Measurements from ENCODE around the gene CIAO2A.
"Not testable (repeated sequence)": the region's sequence is repeated elsewhere in the genome, so short reads cannot be mapped to it uniquely, and the experiment has no call there.

The CIAO2A gene

DNA sequence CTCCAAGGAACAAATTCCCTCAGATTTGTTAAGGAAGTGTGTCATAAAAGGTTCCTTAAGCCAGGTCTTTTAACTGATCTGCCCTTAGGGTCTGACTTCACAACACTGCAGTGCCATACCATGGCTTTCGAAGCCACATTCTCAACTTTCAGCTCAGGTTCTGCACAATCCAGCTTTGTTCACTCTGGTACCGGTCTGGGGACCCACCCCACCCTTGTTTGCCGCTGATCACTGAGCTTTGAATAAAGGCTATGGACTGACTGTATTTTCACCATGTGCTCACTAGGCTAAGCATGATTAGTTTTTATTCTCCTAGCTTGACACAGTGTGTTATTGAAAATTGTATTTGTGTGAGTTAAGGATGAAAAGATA lies 18.0 kb upstream of the CIAO2A start:
- no peak for FAIRE-seq

DNA sequence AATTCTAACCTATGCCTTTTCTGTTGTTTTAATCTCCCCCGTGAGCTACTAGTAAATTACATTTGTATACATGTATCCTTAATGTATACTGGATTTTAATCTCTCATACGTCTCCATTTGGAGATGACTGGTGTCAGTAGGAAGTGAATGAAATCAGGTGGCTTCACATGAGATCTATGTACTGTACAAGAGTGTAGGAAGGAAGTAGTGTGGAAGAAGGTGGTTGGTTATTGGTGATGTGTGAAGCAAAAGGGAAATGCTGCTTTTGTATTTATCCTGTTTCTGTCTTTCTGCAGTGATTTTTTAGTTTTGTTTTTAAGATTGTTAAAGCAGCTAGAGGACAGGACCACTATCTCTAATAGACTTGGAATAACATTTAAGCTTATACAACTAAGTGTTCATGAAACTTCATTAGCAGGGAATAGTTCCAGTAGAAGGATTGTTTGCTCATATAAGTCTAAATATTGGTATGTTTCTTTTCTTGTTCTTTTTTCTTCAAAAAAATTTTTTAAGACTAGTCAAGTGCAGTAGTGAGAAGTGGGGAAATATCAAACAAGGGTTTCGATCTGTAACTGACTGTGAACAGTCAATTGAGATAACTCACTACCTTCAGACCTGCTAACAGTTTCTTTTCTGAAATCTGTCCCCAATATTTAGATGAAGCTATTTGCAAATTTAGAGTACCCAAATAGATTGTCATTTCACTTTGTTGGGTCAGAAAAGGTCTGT lies 17.5 kb upstream of the CIAO2A start:
- FAIRE-seq = no peak

DNA sequence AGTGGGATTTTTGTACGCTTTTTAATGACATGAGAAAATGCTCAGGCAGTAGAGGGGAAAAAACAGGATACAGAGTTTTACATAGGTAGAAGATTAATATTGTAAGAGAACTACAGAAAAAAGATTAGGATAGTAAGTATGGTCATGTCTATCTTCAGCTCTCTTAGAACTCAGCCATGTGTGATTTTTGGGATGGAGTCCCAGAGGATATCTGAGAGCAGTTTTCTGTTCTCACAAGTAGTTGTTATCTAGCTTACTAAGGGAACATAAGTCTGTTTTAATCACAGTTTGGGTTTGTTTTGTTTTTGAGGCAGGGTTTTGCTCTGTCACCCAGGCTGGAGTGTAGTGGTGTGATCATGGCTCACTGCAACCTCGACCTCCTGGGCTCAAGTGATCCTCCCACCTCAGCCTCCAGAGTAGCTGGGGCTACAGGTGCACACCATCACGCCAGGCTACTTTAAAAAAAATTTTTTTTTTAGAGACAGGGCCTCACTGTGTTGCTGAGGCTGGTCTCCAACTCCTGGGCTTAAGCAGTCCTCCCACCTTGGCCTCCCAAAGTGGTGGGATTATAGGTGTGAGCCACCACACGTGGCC lies 16.6 kb upstream of the CIAO2A start:
- FAIRE-seq = not testable (repeated sequence)

DNA sequence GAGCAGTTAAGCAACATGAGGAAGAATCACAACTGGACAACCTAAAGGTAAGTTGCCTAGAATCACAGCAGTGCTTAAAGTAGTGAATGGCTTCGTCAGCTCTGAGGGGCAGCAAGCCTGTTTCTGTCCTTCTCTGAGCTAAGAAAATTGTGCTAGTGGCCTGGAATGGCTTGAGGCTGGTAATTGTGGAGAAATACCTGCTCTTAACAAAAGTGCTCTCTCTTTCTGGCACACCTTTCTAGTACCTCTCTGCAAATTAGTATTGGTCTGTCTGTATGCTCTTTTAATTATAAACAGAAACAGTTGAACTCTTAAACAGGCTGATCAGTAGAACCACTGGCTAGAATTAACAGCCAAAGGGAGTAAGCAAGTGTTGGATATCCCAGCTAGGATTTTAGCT lies 13.7 kb upstream of the CIAO2A start:
- no peak for FAIRE-seq

DNA sequence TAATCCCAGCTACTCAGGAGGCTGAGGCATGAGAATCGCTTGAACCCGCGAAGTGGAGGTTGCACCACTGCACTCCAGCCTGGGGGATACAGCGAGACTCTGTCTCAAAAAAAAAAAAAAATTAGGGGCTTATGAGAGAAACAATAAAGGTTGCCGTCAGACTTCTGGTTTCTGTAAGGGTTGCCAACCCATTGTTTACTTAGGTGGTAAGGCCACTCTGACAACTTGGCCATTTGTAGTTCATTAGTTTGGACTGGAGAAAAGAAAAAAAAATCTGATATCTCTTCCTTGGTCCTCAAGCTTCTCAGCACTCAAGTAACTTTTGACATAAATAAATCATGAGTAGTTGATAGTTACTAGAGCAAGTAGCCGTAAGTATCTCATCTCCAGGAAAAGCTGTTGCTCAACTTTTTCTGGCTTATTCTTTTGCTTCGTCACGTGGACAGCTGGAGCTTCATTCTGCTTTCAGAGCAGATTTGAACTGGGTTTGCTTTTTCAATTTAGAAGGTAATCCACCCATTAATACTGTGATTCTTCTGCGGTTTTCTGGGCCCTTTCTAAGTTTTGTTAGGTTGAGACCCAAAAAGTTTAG lies 11.6 kb upstream of the CIAO2A start:
- FAIRE-seq = no peak

DNA sequence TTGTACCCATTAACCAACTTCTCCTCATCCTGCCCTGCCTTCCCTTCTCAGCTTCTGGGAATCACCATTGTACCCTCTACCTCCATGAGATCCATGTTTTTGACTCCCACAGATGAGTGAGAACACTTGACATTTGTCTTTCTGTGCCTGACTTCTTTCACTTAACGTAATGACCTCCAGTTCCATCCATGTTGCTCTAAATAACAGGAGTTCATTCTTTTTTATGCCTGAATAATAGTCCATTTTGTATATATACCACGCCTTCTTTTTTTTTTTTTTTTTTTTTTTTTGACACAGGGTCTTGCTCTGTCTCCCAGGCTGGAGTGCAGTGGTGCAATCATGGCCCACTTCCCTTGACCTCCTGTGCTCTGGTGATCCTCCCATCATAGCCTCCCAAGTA lies 8.9 kb upstream of the CIAO2A start:
- FAIRE-seq = no peak

DNA sequence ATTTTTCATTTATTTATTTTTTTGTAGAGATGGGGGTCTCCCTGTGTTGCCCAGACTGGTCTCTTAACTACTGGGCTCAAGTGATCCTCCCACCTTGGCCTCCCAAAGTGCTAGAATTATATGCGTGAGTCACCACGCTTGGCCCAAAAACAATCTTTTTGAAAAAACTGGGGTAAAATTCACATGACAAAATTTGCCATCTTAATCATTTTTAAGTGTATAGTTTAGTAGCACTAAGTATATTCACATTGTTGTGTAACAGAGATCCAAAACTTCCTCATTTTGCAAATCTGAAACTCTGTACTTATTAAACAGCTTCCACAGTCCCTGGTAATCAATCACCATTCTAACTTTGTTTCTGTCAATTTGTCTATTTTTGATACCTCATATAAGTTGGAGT lies 7.3 kb upstream of the CIAO2A start:
- FAIRE-seq = no peak

DNA sequence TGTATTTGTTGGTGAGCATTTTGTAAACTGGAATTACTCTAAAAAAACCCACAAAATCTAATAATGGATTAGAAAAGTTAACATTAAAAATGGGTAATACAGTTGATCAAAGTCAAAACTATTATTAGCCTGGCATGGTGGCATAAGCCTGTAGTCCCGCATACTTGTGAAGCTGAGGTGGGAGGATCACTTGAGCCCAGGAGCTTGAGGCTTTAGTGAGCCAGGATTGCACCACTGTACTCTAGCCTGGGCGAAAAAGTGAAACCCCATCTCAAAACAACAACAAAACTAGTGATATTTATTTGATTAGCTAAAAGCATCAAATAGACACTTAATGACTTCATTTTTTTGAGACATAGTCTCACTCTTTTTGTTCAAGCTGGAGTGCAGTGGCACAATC lies 5.7 kb upstream of the CIAO2A start:
- no peak for FAIRE-seq

DNA sequence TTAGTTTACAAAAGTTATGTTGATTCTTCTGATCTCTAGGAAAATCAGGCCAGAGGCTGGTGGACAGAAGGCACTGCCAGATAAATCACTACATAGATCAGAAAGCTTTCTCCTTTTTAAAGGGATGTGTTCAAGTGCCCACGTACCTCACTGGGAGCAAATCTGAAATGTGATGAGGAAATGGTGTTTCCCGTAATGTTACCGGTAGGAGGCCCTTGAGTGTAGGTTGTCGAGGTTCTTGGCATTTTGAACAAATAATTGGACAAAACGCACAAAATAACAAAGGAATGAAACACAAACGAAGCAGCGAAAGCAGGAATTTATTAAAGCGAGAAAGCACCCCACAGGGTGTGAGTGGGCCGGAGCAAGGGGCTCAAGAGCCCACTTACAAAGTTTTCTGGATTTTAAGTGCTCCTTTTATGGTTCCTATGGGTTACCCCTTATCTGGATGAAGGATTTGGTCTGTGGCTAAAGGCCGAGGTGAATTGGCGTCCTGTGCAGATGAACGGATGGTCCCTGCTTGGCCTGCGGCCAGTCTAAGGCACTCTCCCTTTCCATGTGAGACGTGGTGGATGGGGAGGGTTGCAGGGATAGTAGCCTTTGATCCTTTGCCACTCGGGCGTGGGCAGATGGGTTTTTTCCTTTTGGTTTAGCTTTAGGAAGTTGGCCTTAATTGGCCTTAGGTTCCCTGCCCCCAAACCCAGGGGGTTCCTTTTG lies 3.2 kb upstream of the CIAO2A start:
- no peak for FAIRE-seq

DNA sequence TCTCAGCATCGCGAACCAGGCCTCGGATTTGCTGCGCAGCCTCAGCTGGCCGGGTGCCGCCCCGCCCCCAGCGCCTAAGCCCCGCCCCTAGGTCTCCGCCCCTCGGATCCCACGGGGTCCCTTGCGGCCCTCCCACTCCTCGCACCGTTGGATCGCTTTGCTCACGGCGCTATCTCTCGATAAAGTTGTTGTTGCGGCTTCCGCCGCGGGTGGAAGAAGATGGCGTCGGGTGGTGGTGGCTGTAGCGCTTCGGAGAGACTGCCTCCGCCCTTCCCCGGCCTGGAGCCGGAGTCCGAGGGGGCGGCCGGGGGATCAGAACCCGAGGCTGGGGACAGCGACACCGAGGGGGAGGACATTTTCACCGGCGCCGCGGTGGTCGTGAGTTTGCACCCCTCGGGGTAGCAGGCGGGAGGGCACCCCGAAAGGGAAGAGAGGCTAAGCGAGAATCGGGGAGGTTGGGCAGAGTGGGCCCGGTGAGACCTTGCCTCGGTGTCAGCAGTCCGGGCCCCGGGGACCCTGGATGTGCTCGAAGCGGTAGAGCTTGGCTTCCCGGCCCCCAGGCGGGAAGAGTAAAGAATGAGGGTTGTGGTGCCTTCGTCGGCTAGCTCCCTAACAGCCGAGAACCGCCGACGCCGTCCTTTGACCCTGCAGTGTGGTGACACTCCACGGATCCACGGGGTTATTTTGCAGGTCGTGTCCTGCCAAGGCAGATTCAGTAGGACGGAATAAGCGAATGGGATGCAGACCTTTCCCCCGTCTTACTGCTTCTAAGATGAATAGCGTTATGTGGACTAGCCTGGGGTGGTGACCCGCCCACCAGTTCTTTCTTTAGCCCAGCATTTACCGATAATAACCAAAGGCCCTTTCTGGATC lies 2.4 kb upstream of the CIAO2A start, which contains the start of gene SNX1:
Gene SNX1 (plus strand): TSS at position 188 of the 873 bp plus-strand sequence. CDS start 32 bp downstream, at position 220.
- FAIRE-seq = no peak

DNA sequence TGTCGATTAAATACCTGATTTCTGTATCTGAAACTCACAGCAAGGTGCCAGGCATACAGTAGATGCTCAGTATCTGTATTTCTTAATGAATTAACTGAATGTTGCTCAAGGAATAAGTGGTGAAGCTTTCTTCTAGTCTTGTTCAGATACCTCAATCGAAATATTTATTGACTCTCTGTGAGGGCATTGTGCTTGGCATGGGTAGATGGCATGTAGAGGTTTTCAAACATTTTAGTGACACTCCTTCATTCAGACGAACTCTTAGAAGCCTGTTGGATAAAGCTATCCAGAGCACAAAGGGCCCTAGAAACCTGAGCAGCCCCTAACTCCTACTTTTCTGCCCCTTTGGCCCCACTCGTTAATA lies 1.8 kb upstream of the CIAO2A start:
- no peak for FAIRE-seq

DNA sequence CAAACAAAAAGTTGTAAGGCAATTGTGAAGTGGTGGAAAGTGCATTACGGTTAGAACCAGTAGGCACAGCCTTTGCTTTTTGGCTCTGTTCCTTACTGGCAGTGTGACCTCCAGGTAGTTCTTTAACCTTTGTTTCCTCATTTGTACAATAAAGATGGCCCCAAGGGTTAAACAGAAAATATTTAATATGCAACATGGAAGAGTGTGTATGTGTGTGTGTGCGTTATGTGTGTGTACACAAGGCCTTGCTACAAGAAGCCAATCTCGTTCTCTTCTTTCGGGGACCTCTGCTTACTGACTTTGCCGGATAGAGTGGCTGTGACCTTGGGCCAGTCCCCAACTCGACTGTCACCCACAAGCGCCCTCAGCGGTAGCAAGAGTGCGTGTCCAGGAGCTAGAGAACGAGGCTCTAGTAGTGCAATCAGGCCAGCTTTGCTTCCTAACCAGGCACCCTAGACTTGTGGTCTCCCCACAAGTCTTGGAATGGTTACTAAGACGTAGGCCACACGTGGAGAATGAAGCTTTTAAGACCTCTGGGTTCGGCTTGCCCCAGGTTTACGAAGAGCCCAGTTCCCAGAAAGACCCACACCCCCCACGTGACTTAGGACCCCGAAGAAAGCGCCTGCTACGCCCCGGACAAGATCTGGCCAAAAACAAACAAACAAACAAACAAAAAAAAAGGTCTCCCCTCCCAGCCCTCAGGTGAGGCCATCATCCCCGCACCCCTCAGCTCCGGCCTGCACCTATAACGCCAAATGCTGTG lies 593 bp downstream of the CIAO2A start:
- no peak for FAIRE-seq

DNA sequence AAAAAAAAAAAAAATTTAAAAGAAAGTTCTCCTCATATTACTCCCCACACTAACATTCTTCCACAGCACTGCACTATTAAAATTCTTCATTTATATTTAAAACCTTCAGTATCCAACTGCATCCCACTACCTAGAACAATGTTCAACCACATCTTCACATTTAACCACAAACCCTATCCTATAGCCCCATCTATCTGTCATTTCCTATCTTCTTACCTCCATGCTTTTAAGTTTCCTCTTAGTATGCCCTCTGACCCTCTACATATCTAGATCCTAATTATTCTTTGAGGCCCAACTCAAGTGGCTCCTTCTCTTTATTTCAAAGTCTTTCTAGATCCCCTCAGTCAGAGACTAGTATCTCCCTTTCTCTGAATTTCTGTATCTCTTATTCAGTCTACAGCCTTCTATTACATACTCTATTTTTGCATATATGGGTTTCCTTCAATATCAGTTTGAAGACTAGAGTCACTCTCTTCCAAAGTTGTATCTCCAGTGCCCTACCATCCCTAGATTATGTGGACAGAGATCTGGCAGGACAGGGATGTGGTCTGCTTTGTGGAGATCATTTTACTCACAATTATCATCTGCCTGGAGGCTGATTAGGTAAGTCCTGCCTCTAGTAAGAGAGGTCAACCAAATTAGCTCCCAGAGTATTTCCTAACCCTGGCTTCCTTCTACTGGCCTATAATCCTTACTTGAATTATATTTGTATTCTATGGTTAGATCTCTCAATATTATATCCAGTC lies 1.4 kb downstream of the CIAO2A start:
- no peak for FAIRE-seq

DNA sequence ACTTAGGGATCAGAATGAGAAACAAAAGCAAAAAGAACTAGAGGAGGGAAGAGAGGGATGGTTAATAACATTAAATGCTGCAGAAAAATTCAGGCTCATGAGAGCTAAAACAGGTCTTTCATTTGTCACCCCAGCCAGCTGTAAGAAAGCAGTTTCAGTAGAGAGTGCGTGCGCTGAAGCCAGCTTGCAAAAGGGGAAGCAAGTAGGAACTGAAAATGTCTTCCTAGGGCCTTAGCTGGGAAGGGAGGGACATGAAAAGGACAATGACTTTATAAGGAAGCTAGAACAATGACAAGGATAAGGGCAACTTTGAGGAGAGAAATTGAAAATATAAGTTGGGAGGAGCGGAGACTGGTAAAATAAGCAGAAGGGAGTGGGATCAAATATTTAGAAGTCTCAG lies 3.1 kb downstream of the CIAO2A start:
- FAIRE-seq = no peak

DNA sequence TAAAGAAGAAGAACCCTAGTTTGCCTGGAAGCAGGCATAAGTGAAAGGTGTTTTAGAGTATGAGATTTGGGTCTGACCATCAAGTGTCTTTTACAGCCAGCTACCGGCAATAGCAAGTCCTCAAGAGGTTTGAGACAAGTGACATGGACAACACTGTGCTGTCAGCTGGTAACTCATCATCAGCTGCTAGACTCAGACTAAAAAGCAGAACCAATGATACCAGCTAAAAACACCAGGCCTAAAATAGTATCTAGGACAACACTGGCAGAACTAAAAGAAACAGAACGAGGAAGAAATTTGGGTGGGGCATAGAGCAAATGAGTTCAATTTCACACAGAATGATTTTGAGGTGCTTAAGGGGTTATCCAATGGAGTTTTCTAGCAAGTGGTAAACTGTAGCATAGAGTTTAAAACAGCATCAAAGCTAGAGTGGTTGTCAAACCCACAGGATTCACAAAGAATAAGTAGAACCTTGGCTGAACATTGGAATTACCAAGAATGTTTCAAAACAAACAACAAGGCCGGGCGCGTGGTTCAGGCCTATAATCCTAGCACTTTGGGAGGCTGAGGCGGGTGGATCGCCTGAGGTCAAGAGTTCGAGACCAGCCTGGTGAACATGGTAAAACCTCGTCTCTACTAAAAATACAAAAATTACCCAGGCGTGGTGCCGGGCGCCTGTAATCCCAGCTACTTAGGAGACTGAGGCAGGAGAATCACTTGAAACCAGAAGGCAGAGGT lies 3.9 kb downstream of the CIAO2A start:
- no peak for FAIRE-seq

DNA sequence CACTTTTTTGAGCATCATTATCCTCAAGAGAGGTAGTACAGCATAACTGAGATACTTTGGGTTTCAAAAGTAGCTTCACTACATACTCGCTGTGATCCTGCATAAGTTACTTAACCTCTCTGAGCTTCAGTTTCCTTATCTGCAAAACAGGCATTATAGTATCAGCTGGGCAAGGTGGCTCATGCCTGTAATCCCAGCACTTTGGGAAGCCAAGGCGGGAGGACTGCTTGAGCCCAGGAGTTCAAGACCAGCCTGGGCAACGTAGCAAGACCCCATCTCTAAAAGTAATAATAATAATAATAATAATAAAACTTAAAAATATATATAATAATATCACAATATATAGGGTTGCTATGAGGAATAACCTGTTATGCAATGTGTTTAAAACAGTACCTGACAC lies 10.9 kb downstream of the CIAO2A start:
- no peak for FAIRE-seq

DNA sequence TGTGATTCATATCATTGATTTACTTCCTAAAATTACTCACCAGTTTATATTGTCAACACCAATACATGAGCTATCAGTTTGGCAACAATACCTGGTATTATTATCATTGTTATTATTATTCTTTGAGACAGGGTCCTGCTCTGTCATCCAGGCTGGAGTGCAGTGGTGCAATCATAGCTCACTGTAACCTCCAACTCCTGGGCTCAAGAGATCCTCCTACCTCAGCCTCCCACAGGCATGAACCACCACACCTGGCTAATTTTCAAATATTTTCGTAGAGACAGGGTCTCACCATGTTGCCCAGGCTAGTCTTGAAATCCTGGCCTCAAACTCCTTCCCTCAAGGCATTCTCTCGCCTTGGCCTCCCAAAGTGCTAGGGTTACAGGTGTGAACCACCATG lies 20.1 kb downstream of the CIAO2A start:
- FAIRE-seq = not testable (repeated sequence)

DNA sequence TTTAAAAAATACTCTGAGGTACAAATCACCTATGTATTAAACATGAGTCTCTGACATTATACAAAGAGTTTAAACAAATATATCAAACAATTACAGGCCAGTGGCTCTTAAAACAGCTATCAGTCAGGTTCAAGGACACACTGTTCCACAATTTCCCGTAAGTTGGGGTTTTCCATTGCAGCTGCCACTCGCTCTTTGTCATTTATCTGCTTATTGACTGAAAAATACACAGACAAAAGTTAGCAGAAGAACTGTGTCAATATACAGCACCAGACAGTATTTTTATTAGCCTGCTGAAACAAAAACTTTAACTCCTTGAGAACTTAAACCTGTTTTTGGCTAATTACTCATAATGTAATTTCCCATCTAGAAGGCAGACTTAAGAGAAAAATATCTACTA lies 20.8 kb downstream of the CIAO2A start:
- FAIRE-seq = no peak

DNA sequence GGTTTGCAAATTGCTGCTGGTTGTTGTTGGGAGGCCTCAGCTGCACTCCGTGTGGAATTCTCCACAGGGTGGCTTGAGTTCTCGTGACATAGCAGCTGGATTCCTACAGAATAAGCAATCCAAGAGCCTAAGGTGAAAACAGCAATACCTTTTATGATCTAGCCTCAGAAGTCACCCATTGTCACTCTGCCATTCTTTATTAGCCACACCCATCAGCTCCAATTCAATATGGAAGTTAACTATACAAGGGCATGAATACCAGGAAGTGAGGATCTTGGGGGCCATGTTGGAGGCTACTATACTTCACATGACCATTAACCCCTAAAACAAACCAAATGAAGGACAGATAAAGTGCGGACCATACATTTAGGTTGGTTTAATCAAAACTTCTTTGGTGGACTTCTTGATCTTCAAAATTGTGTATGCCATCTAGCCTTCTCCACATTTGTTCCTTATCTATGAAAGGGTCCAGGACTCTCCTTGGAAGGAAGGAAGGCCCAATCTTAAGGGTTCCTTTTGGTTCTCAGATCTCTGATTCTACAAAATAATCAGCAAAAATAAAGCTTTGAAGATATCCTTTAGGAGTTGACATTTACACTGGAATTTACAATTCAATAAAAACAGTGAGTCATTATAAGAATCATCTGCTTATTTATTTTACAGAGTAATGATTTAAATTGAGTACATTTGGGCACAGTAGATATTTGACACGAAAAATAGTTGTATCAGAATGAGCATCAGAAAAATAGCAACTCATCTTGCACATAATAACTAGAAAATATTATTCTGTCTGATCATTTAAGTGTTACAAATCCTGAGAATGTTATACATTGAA lies 21.5 kb downstream of the CIAO2A start:
- no peak for FAIRE-seq
